Measurements from ENCODE around the gene PCDH9.

PCDH9 gene

GRCh38 chr13:67210208-67210607, 19.9 kb downstream of the PCDH9 start:
- Histone ChIP-seq H3K27me3 (no peaks in the 10 kb centered on the region), H3K4me3 (ENCODE audit: low read depth in 1 of 2, low read length in 1 of 2) (no peak overlapping the region), H3K4me1 (ENCODE audit: control insufficient read depth in 1 of 2, insufficient read depth in 1 of 2, low read depth in 1 of 2, low read length in 1 of 2) (no peaks in the 10 kb centered on the region), H3K9me3 (no peaks in the 10 kb centered on the region), H3K36me3 (no peaks in the 10 kb centered on the region), H3K27ac (no peak overlapping the region)
- TF ChIP-seq CTCF (IDR thresholded peaks at IDR 0.05) = no peak

GRCh38 chr13:67208552-67208951, 21.6 kb downstream of the PCDH9 start:
- no peaks in the 10 kb centered on the region for H3K9me3 ChIP-seq
- H3K4me1 ChIP-seq (ENCODE audit: control insufficient read depth in 1 of 2, insufficient read depth in 1 of 2, low read depth in 1 of 2, low read length in 1 of 2) = no peaks in the 10 kb centered on the region
- H3K27me3 ChIP-seq = no peaks in the 10 kb centered on the region
- TF ChIP-seq CTCF (IDR thresholded peaks at IDR 0.05) = no peak
- no peaks in the 10 kb centered on the region for H3K36me3 ChIP-seq
- H3K4me3 ChIP-seq (ENCODE audit: low read depth in 1 of 2, low read length in 1 of 2) = no peak overlapping the region
- no peak overlapping the region for H3K27ac ChIP-seq

DNA sequence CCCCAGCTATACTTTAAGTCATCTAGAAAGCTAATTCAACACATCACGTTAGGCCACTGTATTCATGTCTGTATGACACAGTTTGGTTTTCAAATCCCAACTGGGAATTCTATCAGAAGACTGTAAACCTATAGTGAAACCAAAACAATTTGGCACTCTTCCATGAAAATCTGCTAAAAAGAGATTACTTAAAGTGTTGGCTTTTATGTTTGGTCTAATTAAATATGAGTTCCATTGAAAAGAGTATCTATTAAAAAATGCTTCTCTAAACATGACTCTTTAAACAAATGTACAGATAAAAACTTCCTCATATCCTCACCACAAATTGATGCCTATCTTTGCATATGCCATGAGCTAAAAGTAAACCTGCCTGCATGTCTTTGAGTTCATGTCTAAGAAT, 25.4 kb downstream of the PCDH9 start:
- no peaks in the 10 kb centered on the region for H3K36me3 ChIP-seq
- H3K4me1 ChIP-seq (ENCODE audit: control insufficient read depth in 1 of 2, insufficient read depth in 1 of 2, low read depth in 1 of 2, low read length in 1 of 2) = no peaks in the 10 kb centered on the region
- no peak overlapping the region for H3K4me3 ChIP-seq (ENCODE audit: low read depth in 1 of 2, low read length in 1 of 2)
- no peaks in the 10 kb centered on the region for H3K27me3 ChIP-seq
- H3K9me3 ChIP-seq = no peaks in the 10 kb centered on the region
- H3K27ac ChIP-seq = no peak overlapping the region
- no peak for TF ChIP-seq CTCF (IDR thresholded peaks at IDR 0.05)

DNA sequence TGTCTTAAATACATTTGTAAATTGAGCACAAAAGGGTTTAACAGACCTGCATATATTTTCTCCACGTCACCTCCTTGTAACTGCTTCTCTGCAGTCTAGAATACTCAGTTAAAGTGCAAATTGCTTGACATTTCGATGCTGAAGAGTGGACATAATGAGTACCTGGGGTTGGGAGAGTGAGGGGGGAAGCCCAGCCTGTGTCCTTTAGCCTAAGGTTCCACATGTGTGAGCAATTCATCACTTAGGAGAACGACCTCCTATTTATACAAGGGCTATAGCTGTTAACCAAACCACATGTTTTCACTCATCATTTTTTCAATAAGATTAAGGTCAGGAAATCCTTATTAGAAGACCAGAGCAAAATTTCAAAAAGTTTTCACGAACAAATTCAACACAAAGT, 29.5 kb downstream of the PCDH9 start:
- Histone ChIP-seq H3K4me3 (ENCODE audit: low read depth in 1 of 2, low read length in 1 of 2) (no peak overlapping the region), H3K36me3 (no peaks in the 10 kb centered on the region), H3K9me3 (no peaks in the 10 kb centered on the region), H3K27me3 (no peaks in the 10 kb centered on the region), H3K27ac (no peak overlapping the region), H3K4me1 (ENCODE audit: control insufficient read depth in 1 of 2, insufficient read depth in 1 of 2, low read depth in 1 of 2, low read length in 1 of 2) (no peaks in the 10 kb centered on the region)
- TF ChIP-seq CTCF (IDR thresholded peaks at IDR 0.05) = no peak

DNA sequence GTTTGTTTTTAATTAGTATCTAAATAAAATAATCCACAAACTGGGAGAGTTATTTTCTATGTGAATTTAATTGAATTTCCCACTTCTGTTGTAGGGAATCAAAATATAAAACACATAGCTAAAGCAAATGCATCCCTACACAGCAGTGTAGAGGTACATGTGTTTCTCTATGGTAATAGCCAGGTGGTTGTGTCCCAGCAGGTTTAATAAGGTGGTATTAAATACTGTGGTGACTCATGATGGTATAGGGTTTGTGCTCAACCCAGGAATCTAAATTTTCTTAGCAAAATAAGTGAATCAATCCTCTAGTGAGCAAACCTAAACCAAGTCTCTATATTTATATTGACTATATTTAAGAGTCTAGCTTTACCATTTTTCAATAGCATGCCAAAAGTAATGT, 30.0 kb downstream of the PCDH9 start:
- H3K4me3 ChIP-seq (ENCODE audit: low read depth in 1 of 2, low read length in 1 of 2) = no peak overlapping the region
- H3K4me1 ChIP-seq (ENCODE audit: control insufficient read depth in 1 of 2, insufficient read depth in 1 of 2, low read depth in 1 of 2, low read length in 1 of 2) = no peaks in the 10 kb centered on the region
- no peaks in the 10 kb centered on the region for H3K36me3 ChIP-seq

More for the DNA sequence above, 30.0 kb downstream of the PCDH9 start:
- no peaks in the 10 kb centered on the region for H3K27me3 ChIP-seq
- no peak for TF ChIP-seq CTCF (IDR thresholded peaks at IDR 0.05)
- no peak overlapping the region for H3K27ac ChIP-seq
- H3K9me3 ChIP-seq = no peaks in the 10 kb centered on the region
